DMS53 (cell line): Measurements from ENCODE around the gene PIK3R3.

Source experiments
- DNase-seq: peaks from one replicate; lab custom pipeline; 2025; lab: John Stamatoyannopoulos, UW

PIK3R3 gene

DNA sequence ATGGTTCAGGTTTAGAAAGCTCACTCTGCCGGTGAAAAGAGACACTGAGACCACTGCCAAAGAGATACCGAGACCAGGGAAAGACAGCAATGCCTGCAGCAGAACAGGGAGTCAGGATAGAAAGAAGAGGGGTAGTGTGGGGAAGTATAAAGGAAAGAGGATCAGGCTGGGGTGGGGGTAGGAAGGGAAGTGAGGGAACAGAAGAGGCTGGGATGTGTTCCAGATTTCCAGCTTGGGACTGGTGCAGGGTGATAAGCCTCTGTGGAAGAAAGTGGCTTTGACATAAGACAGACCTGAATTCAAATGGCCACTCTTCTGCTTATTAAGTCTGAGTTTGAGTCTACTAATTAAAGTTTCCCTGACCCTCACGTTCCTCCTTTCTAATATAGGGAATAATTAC, 105.9 kb downstream of the PIK3R3 start:
- no peak for DNase-seq

DNA sequence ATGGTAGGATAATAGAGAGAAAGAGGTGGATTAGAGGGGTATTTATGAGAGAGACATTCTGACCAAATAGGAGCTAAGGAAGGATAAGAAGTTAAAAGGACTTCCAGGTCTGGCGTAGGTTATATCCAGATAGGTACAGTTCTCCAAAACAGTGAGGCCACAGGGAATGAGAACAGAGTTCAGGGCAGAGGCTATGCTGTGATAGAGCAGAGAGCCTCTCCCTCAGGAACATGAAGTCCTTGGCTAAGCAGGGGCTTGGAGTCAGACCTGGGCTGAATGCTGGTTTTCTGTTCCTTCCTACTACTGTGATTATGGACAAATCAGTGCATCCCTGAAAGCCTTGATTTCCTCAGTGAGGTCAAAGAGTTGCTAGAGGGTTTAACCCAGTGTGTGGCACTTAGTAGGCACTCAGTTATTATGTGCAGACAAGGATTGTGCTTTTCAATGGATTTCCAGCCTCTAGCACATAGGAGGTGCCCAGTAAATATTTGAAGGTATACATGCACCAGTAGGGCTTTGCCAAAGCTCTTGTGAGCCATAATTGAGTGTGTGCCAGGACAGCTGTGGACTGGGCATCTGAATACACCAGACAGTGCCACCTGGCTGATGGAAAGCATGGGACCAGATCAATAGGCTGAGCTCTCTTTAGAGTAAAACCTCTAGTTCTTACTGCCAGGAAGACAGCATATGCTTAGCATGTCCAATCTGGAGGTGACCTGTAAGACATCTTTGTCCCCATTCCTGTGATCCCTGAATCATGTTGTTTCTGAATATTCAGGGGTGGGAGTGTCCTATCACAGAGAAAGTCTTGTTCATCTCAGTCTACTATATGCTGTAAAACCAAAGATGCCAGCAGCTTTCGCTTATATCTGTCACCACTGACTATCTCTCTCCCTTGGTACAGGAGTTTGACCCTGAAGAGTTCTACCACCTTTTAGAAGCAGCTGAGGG, 111.1 kb downstream of the PIK3R3 start:
- DNase-seq = peak; percentile 56

DNA sequence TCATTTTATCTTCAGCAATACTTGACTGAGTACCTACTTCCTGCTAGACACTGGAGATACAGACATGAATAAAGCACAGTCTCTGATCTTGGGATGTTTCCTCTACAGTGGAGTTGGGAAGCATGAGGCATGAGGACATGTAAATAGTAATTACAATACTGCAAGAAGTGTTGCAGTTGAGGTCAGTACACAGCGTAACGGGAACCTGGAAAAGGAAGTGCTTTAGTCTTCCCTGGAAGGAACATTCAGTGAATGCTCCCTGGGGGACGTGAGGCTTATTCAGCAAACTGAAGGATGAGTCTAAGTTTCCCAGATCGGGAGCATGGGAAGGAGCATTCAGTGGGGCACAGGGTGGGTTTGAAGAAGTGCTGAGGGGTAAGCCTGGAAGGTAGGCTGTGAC, 112.4 kb downstream of the PIK3R3 start:
- no peak for DNase-seq

- no peak for DNase-seq
Measured at GRCh38 chr1:46019348-46019747, 113.1 kb downstream of the PIK3R3 start.

GRCh38 chr1:46017876-46018503, 114.4 kb downstream of the PIK3R3 start:
- no peak for DNase-seq

- DNase-seq = no peak
Measured at GRCh38 chr1:46013581-46013980, 118.8 kb downstream of the PIK3R3 start.

GRCh38 chr1:46012236-46012635, 120.2 kb downstream of the PIK3R3 start:
- DNase-seq = no peak

GRCh38 chr1:46011121-46011695, 121.2 kb downstream of the PIK3R3 start:
- DNase-seq = peak; percentile 30

GRCh38 chr1:46010611-46011010, 121.8 kb downstream of the PIK3R3 start:
- DNase-seq = no peak

- DNase-seq = peak; percentile 36
Measured at GRCh38 chr1:46008585-46008984, 123.8 kb downstream of the PIK3R3 start.

DNA sequence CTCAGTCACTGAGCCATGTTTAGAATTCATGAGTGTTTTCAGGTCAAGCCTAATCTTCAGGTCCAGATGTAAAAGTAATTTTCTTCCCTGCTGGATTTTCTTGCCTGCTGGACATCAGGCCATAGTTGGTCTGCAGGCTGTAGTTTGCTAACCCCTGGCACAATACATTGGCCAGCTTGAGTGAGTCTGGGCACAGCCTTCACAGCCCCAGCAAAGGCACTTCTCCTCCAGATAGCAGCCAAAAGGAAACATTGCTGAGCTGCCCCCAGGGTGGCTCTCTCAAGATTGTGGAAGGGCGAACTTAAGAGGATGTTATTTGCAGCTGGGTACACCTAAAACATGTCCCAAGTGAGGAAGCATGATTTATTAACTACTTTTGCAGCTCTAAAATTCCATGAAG, 126.8 kb downstream of the PIK3R3 start:
- no peak for DNase-seq

DNA sequence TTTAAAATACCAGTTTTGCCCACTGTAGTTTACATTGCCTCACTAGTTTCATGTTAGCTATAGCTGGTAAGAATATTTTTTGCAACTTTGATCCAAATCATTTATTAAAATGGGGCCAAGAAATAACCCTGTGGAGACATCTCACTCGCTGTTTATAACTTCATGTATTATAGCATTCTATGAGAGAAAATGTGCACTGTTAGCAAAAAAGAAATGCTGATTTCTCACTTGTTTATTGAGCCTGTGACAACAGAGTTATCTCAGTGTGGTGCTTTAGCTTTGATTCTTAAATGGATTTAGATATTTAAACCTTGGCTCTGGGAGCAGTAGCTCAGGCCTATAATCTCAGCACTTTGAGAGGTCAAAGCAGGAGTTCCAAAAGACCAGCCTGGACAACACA, 127.9 kb downstream of the PIK3R3 start:
- no peak for DNase-seq

DNA sequence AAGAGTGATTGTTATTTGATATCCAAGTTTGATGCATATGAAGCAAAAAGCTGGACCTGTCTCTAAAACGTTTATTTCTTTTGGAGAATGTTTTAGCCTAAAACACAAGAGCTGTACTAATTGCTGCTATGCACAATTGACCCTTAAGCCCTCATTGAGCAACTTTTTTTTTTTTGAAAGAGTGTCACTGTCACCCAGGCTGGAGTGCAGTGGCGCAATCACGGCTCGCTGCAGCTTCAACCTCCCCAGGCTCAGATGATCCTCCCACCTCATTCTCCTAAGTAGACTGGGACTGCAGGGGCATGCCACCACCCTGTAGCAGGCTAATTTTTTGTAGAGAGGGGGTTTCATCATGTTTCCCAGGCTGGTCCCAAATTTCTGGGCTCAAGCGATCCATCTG, 129.1 kb downstream of the PIK3R3 start:
- DNase-seq = no peak

GRCh38 chr1:46002551-46003150, 129.8 kb downstream of the PIK3R3 start:
- no peak for DNase-seq

DNA sequence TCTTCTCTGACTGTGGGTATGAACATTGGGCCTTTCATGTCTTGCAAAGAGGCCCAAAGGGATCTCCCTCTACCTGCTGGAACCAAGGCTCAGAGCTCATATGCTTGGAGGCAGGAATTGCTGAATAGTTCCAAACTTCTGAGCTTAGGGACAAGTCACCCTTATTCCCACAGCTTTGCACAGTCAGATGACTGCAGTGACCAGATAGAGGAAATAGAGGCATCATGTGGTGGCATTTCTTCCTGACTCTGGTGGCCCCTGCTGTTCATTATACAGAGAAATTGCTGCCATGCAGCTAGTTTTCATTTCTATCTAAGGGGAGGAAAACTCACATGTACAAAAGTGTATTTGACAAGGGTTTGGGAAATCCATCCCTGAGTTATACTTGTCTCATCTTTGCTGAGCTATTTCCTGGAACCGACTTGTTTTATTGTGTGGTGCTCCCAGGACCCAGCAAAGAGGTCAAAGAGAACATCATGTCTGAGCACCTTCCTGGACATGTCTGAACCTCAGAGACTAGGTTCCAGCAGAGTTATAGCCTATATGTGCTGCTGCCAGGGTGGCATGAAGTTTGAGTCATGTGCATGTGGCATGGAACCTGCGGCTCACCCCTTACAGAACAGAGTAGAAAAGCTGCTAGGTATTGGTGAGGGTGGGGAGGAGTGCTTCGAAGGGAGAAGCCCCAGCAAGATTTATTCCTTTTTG, 131.2 kb downstream of the PIK3R3 start:
- no peak for DNase-seq

GRCh38 chr1:45999507-45999906, 132.9 kb downstream of the PIK3R3 start:
- no peak for DNase-seq

- DNase-seq = no peak
Measured at GRCh38 chr1:45998020-45998617, 134.3 kb downstream of the PIK3R3 start.

DNA sequence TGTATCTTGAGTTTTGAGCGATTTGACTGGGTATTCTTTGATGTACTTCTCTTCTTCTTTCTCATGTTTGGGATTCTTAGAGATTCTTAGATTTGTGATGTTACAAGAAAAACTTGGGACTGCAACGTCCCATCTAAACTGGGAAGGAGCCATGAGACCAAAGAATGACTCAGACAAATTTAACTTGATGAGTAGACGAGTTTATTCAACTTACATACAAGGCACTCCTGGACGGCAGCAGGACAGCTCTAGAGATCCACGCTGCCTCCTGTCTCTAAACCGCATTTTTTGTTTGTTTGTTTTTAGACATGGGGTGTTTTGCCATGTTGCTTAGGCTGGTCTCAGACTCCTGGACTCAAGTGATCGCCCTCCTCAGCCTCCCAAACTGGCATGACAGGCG, 137.1 kb downstream of the PIK3R3 start:
- DNase-seq = no peak

GRCh38 chr1:45994423-45994822, 138.0 kb downstream of the PIK3R3 start:
- no peak for DNase-seq
